ENCODE results near the gene ADRB1. TPM values are rescaled to one million over a fixed set of nuclear protein-coding genes. Genes with fewer than 3 reads are reported as not detected.

ADRB1 gene
- total RNA-seq, 4 donors from 2014 or later = 1.8 to 9.1 (median 6.8) TPM

DNA sequence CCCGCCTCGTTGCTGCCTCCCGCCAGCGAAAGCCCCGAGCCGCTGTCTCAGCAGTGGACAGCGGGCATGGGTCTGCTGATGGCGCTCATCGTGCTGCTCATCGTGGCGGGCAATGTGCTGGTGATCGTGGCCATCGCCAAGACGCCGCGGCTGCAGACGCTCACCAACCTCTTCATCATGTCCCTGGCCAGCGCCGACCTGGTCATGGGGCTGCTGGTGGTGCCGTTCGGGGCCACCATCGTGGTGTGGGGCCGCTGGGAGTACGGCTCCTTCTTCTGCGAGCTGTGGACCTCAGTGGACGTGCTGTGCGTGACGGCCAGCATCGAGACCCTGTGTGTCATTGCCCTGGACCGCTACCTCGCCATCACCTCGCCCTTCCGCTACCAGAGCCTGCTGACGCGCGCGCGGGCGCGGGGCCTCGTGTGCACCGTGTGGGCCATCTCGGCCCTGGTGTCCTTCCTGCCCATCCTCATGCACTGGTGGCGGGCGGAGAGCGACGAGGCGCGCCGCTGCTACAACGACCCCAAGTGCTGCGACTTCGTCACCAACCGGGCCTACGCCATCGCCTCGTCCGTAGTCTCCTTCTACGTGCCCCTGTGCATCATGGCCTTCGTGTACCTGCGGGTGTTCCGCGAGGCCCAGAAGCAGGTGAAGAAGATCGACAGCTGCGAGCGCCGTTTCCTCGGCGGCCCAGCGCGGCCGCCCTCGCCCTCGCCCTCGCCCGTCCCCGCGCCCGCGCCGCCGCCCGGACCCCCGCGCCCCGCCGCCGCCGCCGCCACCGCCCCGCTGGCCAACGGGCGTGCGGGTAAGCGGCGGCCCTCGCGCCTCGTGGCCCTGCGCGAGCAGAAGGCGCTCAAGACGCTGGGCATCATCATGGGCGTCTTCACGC, 825 bp downstream of the ADRB1 start:
- H3K9me3 ChIP-seq = no peaks in the 10 kb centered on the region
- H3K36me3 ChIP-seq = no peaks in the 10 kb centered on the region
- TF ChIP-seq, protein P1, sequence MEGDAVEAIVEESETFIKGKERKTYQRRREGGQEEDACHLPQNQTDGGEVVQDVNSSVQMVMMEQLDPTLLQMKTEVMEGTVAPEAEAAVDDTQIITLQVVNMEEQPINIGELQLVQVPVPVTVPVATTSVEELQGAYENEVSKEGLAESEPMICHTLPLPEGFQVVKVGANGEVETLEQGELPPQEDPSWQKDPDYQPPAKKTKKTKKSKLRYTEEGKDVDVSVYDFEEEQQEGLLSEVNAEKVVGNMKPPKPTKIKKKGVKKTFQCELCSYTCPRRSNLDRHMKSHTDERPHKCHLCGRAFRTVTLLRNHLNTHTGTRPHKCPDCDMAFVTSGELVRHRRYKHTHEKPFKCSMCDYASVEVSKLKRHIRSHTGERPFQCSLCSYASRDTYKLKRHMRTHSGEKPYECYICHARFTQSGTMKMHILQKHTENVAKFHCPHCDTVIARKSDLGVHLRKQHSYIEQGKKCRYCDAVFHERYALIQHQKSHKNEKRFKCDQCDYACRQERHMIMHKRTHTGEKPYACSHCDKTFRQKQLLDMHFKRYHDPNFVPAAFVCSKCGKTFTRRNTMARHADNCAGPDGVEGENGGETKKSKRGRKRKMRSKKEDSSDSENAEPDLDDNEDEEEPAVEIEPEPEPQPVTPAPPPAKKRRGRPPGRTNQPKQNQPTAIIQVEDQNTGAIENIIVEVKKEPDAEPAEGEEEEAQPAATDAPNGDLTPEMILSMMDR (IDR thresholded peaks at IDR 0.05) = no peak
- TF ChIP-seq EP300 (IDR thresholded peaks at IDR 0.05) (no peak), POLR2A (IDR thresholded peaks at IDR 0.05) (no peak), POLR2AphosphoS5 (IDR thresholded peaks at IDR 0.05) (no peak)
- H3K4me1 ChIP-seq = peaks cover 0 to 54% (median 0%) of the 10 kb centered on the region in 3 donors
- H3K27me3 ChIP-seq = peaks cover 39% of the 10 kb centered on the region
- peak; percentile 8 for ATAC-seq
- peak overlapping the region; percentile 59 to 95 (median 94) for H3K27ac ChIP-seq
- H3K4me3 ChIP-seq = peak overlapping the region; percentile 42 to 72
- no CpG with 5 or more reads among the region's 106 CpGs for WGBS, 2 donors (ENCODE audit: low coverage in 1 of 2)

DNA sequence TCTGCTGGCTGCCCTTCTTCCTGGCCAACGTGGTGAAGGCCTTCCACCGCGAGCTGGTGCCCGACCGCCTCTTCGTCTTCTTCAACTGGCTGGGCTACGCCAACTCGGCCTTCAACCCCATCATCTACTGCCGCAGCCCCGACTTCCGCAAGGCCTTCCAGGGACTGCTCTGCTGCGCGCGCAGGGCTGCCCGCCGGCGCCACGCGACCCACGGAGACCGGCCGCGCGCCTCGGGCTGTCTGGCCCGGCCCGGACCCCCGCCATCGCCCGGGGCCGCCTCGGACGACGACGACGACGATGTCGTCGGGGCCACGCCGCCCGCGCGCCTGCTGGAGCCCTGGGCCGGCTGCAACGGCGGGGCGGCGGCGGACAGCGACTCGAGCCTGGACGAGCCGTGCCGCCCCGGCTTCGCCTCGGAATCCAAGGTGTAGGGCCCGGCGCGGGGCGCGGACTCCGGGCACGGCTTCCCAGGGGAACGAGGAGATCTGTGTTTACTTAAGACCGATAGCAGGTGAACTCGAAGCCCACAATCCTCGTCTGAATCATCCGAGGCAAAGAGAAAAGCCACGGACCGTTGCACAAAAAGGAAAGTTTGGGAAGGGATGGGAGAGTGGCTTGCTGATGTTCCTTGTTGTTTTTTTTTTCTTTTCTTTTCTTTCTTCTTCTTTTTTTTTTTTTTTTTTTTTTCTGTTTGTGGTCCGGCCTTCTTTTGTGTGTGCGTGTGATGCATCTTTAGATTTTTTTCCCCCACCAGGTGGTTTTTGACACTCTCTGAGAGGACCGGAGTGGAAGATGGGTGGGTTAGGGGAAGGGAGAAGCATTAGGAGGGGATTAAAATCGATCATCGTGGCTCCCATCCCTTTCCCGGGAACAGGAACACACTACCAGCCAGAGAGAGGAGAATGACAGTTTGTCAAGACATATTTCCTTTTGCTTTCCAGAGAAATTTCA, 1.7 kb downstream of the ADRB1 start:
- no peaks in the 10 kb centered on the region for H3K9me3 ChIP-seq
- peak overlapping the region; percentile 42 to 72 for H3K4me3 ChIP-seq
- H3K36me3 ChIP-seq = no peaks in the 10 kb centered on the region
- peaks cover 39% of the 10 kb centered on the region for H3K27me3 ChIP-seq
- ATAC-seq = peak; percentile 22
- peak overlapping the region; percentile 59 to 95 (median 94) for H3K27ac ChIP-seq
- 4 to 6% methylated on average over 8 to 9 of the region's 78 CpGs for WGBS, 2 donors (ENCODE audit: low coverage in 1 of 2)
- no peak for TF ChIP-seq POLR2AphosphoS5 (IDR thresholded peaks at IDR 0.05)
- TF ChIP-seq EP300 (IDR thresholded peaks at IDR 0.05) = no peak
- TF ChIP-seq POLR2A (IDR thresholded peaks at IDR 0.05) = no peak
- TF ChIP-seq, protein P1 (IDR thresholded peaks at IDR 0.05) = no peak
- peaks cover 0 to 59% (median 0%) of the 10 kb centered on the region in 3 donors for H3K4me1 ChIP-seq

DNA sequence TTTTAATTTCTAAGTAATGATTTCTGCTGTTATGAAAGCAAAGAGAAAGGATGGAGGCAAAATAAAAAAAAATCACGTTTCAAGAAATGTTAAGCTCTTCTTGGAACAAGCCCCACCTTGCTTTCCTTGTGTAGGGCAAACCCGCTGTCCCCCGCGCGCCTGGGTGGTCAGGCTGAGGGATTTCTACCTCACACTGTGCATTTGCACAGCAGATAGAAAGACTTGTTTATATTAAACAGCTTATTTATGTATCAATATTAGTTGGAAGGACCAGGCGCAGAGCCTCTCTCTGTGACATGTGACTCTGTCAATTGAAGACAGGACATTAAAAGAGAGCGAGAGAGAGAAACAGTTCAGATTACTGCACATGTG, 2.4 kb downstream of the ADRB1 start:
- ATAC-seq = no peak
- Histone ChIP-seq H3K27me3 (peaks cover 38% of the 10 kb centered on the region), H3K4me1 (peaks cover 0 to 58% (median 0%) of the 10 kb centered on the region in 3 donors), H3K36me3 (no peaks in the 10 kb centered on the region), H3K27ac (peak overlapping the region; percentile 59 to 95 (median 94)), H3K4me3 (peak overlapping the region; percentile 42 to 72), H3K9me3 (no peaks in the 10 kb centered on the region)
- TF ChIP-seq POLR2AphosphoS5 (IDR thresholded peaks at IDR 0.05) (no peak), EP300 (IDR thresholded peaks at IDR 0.05) (no peak), POLR2A (IDR thresholded peaks at IDR 0.05) (no peak)
- TF ChIP-seq, protein P1 (IDR thresholded peaks at IDR 0.05) = no peak
- WGBS, 2 donors (ENCODE audit: low coverage in 1 of 2) = 31 to 46% methylated on average over 7 of the region's 7 CpGs

DNA sequence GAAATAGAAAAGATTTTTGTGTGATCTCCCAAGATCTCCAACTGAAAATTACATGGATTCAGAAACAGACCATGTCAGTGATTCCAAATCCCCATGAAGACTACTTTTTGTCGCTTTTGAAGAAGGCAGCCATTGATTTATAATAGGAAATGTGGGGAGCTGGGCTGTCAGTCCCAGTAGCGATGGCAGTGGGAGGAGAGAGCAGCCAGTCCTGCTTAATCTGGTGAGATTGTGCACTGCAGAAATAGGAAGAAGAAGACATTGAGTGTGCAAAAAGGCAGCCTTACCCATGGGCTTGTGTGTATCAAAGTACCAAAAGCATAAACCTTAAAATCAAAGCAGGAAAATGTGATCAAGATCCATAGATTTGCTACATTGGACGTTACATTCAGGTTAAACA, 4.8 kb downstream of the ADRB1 start:
- ATAC-seq = no peak
- H3K36me3 ChIP-seq = no peaks in the 10 kb centered on the region
- WGBS, 2 donors (ENCODE audit: low coverage in 1 of 2) = 52 to 70% methylated on average over 3 of the region's 3 CpGs
- H3K27ac ChIP-seq = peak overlapping the region; percentile 34 to 95 (median 68)
- peaks cover 24% of the 10 kb centered on the region for H3K27me3 ChIP-seq
- peak overlapping the region in 1 of 2 donors; percentile 5 for H3K4me3 ChIP-seq
- TF ChIP-seq POLR2A (IDR thresholded peaks at IDR 0.05) (no peak), POLR2AphosphoS5 (IDR thresholded peaks at IDR 0.05) (no peak), EP300 (IDR thresholded peaks at IDR 0.05) (no peak)
- TF ChIP-seq, protein P1 (IDR thresholded peaks at IDR 0.05) = no peak
- peaks cover 0 to 34% (median 0%) of the 10 kb centered on the region in 3 donors for H3K4me1 ChIP-seq
- no peaks in the 10 kb centered on the region for H3K9me3 ChIP-seq

All from gastroesophageal sphincter (tissue), 4 donors.